RWPE2 (cell line): ENCODE results near the gene ANKZF1.
A peak's percentile ranks its signal among the peaks of the same experiment; 100 is the strongest.

Experiments
- ATAC-seq: fragments of 200-7000 bp; cut with Tn5 transposase; 3 replicates; pipeline ENCODE4 v1.9.1; 2021; ENCODE audit warnings: low read depth
- DNase-seq: peaks from one replicate; pipeline ENCODE4 v3.0.0-alpha.2; 2020; ENCODE audit warnings: low spot score
- H3K27ac ChIP-seq: fragments of 450-650 bp; 2 replicates; pipeline ENCODE4 v1.5.1; 2017; ENCODE audit warnings: mild to moderate bottlenecking; ENCODE audit not compliant: poor library complexity, severe bottlenecking
- H3K27me3 ChIP-seq: fragments of 250-450 bp; sonication (Bioruptor Pico); 2 replicates; pipeline ENCODE4 v1.5.1; 2021; ENCODE audit warnings: mild to moderate bottlenecking, moderate library complexity; ENCODE audit not compliant: insufficient read depth, poor library complexity, severe bottlenecking
- H3K36me3 ChIP-seq: fragments of 250-450 bp; sonication (Bioruptor Pico); 2 replicates; pipeline ENCODE4 v1.5.1; 2020; ENCODE audit warnings: low read depth, mild to moderate bottlenecking, moderate library complexity
- H3K4me1 ChIP-seq: fragments of 250-450 bp; sonication (Bioruptor Pico); 2 replicates; pipeline ENCODE4 v1.5.1; 2021; ENCODE audit warnings: mild to moderate bottlenecking, moderate library complexity; ENCODE audit not compliant: insufficient read depth, poor library complexity, severe bottlenecking
- H3K4me3 ChIP-seq: fragments of 250-450 bp; sonication (Bioruptor Pico); 2 replicates; pipeline ENCODE4 v1.5.1; 2021; ENCODE audit warnings: mild to moderate bottlenecking, moderate library complexity; ENCODE audit not compliant: severe bottlenecking
- H3K9me3 ChIP-seq: fragments of 250-450 bp; sonication (Bioruptor Pico); 2 replicates; pipeline ENCODE4 v1.5.1; 2021; ENCODE audit warnings: mild to moderate bottlenecking, moderate library complexity; ENCODE audit not compliant: severe bottlenecking
- TF ChIP-seq, protein P1 (sequence below): fragments of 450-650 bp; IDR thresholded peaks from one replicate; pipeline ENCODE4 v1.5.1; 2017; ENCODE audit warnings: mild to moderate bottlenecking, moderate library complexity; ENCODE audit not compliant: poor library complexity, severe bottlenecking

ANKZF1 gene

DNA sequence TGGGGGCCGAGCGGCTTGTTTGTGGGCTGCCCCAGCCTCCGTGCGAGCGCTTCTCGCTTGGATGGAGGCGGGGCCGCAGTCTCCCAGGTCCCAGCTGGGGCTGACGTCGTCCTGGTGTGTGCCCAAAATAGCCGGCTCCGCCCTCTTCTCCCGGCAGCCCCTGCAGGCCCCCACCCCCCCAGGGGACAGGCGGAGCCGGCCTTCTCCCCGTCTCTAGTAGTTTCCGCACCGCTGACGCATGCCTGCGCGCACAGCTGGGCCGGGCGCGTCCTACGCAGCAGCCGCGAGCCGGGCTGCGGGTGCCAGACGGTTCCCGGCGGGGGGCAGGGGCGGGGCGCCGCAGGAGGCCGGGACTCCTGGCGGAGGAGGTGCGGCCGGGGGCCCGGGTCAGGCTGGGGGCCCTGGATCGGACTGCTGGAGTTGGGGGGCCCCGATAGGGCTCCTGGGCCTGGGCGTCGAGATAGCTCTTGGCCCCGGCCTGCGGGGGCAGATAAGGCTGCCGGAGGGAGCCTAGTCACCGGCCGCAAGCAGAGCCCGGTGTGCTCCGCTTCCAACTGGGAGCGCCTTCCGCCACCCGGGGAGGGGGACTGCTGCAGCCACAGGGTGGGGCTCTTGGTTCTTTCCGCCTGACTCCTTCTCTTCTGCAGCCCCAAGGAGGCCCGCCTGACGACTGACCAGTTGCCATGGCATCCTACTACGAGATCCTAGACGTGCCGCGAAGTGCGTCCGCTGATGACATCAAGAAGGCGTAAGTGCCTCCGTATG lies 49.7 kb downstream of the ANKZF1 start, which contains the start of gene DNAJB2:
Gene DNAJB2 (plus strand): TSS at position 216 of the 765 bp plus-strand sequence. CDS start 468 bp downstream, at position 684.
- peak within 1 kb of the TSS; percentile 100 for H3K27ac ChIP-seq
- H3K27me3 ChIP-seq: no peaks in the 10 kb centered on the region
- DNase-seq: peak; percentile 99
- ATAC-seq: peak; percentile 81
- H3K4me3 ChIP-seq: peak within 1 kb of the TSS; percentile 53
- peaks cover 33% of the 10 kb centered on the region for H3K4me1 ChIP-seq
- peaks cover 23% of the 10 kb centered on the region for H3K36me3 ChIP-seq
- H3K9me3 ChIP-seq: no peaks in the 10 kb centered on the region
- TF ChIP-seq, protein P1, sequence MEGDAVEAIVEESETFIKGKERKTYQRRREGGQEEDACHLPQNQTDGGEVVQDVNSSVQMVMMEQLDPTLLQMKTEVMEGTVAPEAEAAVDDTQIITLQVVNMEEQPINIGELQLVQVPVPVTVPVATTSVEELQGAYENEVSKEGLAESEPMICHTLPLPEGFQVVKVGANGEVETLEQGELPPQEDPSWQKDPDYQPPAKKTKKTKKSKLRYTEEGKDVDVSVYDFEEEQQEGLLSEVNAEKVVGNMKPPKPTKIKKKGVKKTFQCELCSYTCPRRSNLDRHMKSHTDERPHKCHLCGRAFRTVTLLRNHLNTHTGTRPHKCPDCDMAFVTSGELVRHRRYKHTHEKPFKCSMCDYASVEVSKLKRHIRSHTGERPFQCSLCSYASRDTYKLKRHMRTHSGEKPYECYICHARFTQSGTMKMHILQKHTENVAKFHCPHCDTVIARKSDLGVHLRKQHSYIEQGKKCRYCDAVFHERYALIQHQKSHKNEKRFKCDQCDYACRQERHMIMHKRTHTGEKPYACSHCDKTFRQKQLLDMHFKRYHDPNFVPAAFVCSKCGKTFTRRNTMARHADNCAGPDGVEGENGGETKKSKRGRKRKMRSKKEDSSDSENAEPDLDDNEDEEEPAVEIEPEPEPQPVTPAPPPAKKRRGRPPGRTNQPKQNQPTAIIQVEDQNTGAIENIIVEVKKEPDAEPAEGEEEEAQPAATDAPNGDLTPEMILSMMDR: peak; percentile 27

DNA sequence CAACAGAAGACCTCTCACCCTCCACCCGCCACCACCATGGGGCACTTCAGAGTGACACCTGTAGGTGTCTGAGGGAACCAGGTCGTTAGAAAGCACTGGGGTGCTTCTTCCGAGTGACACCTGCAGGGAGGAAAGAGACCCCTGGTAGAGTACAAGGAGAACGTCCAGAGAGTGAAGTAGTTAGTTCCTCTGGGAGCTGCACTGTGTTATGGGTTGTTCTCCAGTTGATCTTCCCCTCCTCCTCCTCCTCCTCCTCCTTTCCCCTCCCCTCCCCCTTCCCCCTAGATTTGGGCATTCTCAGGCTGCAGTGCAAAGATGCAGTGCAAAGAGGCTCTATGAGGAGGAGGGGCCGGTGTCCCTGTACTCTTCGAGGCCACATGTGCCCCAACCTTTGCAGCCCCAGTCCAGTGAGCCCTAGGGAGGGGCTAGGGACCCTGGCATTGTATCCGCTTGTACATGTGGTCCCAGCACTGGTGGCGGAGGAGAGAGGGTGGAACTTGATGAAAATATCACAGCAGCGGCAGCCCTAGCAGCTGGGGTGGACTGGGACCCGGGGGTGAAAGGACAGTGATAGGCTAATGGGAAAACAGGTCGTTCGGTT lies 50.4 kb downstream of the ANKZF1 start:
- TF ChIP-seq, protein P1: no peak
- peaks cover 30% of the 10 kb centered on the region for H3K36me3 ChIP-seq
- H3K27ac ChIP-seq: peak overlapping the region; percentile 100
- peaks cover 27% of the 10 kb centered on the region for H3K4me1 ChIP-seq
- DNase-seq: no peak
- H3K9me3 ChIP-seq: no peaks in the 10 kb centered on the region
- no peaks in the 10 kb centered on the region for H3K27me3 ChIP-seq
- no peak for ATAC-seq
- peak overlapping the region; percentile 53 for H3K4me3 ChIP-seq

DNA sequence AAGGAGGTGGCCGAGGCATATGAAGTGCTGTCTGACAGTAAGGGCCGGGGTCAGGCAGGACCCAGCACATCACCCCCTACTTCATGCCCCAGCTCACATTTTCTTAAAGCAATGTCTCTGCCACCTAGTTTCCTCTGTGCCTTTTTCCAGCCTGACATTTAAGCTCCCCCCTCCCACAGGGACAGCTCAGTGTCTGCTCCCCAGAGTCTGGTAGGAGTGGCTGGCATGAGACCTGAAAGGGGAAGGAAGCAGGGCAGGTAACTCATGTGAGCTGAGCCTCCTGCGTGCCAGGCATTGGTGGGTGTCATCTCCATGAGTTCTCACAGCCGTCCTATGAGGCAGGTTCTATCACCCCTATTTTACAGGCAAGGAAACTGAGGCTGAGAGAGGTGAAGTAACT lies 51.0 kb downstream of the ANKZF1 start:
- TF ChIP-seq, protein P1: no peak
- H3K4me3 ChIP-seq: no peak overlapping the region
- peaks cover 35% of the 10 kb centered on the region for H3K36me3 ChIP-seq
- H3K27me3 ChIP-seq: no peaks in the 10 kb centered on the region
- ATAC-seq (no peak), DNase-seq (no peak)
- peak overlapping the region; percentile 100 for H3K27ac ChIP-seq
- H3K4me1 ChIP-seq: peaks cover 24% of the 10 kb centered on the region
- H3K9me3 ChIP-seq: no peaks in the 10 kb centered on the region

DNA sequence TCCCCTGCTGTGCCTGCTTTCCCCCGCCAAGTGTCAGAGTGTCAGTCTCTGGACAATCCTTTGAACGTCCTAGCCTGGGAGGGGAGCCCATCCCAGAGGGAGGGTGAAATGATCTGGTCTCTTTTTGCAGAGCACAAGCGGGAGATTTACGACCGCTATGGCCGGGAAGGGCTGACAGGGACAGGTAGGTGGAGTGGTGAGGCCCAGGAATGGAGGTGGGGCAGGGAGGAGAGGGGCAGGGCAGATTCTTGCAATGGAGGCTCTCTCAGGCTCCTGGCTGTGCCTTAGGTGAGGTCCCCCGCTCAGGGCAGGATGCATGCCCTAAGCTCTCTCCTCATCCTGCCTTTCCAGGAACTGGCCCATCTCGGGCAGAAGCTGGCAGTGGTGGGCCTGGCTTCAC lies 52.0 kb downstream of the ANKZF1 start:
- peaks cover 35% of the 10 kb centered on the region for H3K36me3 ChIP-seq
- H3K27ac ChIP-seq: no peak overlapping the region
- H3K27me3 ChIP-seq: no peaks in the 10 kb centered on the region
- H3K9me3 ChIP-seq: no peaks in the 10 kb centered on the region
- ATAC-seq (no peak), DNase-seq (no peak)
- H3K4me1 ChIP-seq: peaks cover 30% of the 10 kb centered on the region
- no peak overlapping the region for H3K4me3 ChIP-seq
- TF ChIP-seq, protein P1: no peak

DNA sequence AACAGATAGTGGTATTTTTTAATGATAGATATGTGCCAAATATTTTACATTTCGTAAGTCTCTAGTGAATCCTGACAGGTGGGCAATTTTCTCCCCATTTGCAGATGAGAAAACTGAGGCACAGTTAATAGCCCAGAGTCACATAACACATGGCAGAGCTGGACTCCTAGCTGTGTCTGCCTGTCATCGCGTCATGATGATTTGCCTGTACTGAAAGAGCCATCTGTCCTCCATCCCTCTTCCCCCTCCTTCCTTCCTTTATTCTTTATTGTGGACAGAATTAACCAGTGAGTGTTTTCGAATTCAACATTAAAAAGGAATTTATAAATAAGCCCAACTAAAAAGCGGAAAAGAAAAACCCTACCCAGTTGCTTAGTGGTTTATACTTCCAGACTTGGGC lies 52.8 kb downstream of the ANKZF1 start:
- Histone ChIP-seq H3K4me3 (no peak overlapping the region), H3K27me3 (no peaks in the 10 kb centered on the region), H3K27ac (no peak overlapping the region), H3K4me1 (peaks cover 31% of the 10 kb centered on the region), H3K9me3 (no peaks in the 10 kb centered on the region), H3K36me3 (peaks cover 35% of the 10 kb centered on the region)
- no peak for DNase-seq
- ATAC-seq: no peak
- TF ChIP-seq, protein P1: no peak
